Tibial nerve (tissue), 4 donors: ENCODE data around the gene SUMO3. TPM values are rescaled to one million over a fixed set of nuclear protein-coding genes. Genes with fewer than 3 reads are reported as not detected.

Experiments
- DNase-seq, 2 donors: peaks; one replicate each; pipeline ENCODE4 v3.0.0-alpha.2; 2019; ENCODE audit warnings: low spot score in 2 of 2
- H3K27ac ChIP-seq, 4 donors: fragments of 200-600 bp; sonication (generic) in 3 of 4; one replicate each; pipeline ENCODE4 v1.5.1; 2017 to 2019; ENCODE audit warnings: mild to moderate bottlenecking in 1 of 4
- H3K27me3 ChIP-seq, 2 donors: fragments of 200-600 bp; sonication (generic) in 1 of 2; one replicate each; pipeline versions ENCODE4 v1.5.1 to v1.6.0; 2017 to 2019
- H3K36me3 ChIP-seq, 3 donors: fragments of 200-600 bp; sonication (generic); one replicate each; pipeline ENCODE4 v1.5.1; 2018 to 2019
- H3K4me1 ChIP-seq, 4 donors: fragments of 200-600 bp; sonication (generic) in 3 of 4; one replicate each; pipeline ENCODE4 v1.5.1; 2017 to 2019
- H3K4me3 ChIP-seq, 4 donors: fragments of 200-600 bp; sonication (generic) in 3 of 4; one replicate each; pipeline ENCODE4 v1.5.1; 2017 to 2019; ENCODE audit warnings: mild to moderate bottlenecking in 1 of 4, moderate library complexity in 1 of 4
- H3K9me3 ChIP-seq, 4 donors: fragments of 200-600 bp; sonication (generic) in 3 of 4; one replicate each; pipeline ENCODE4 v1.5.1; 2017 to 2019
- CTCF ChIP-seq, 5 experiments: fragments of 200-600 bp in 3 of 5; fragments of 450-650 bp in 2 of 5; sonication (generic) in 3 of 5; IDR thresholded peaks; one replicate each; pipeline ENCODE4 v1.5.1; 2016 to 2019; ENCODE audit warnings: antibody characterized with exemption in 5 of 5, mild to moderate bottlenecking in 3 of 5, moderate library complexity in 2 of 5
- EP300 ChIP-seq, 2 donors: sonication (generic); formaldehyde crosslinking; IDR thresholded peaks; one replicate each; pipeline ENCODE4 v1.6.1; 2017; ENCODE audit warnings: antibody characterized with exemption in 2 of 2, mild to moderate bottlenecking in 1 of 2
- POLR2A ChIP-seq, 2 donors: fragments of 450-650 bp; IDR thresholded peaks; one replicate each; pipeline ENCODE4 v1.6.1; 2017; ENCODE audit warnings: antibody characterized with exemption in 2 of 2, mild to moderate bottlenecking in 2 of 2, moderate library complexity in 2 of 2
- WGBS, 2 donors: methylation state at CpG; one replicate each; pipeline ENCODE4 v1.1.5; 2018; 5-methylcytosine and 5-hydroxymethylcytosine counted together
- total RNA-seq, 4 donors: library from RNA; depleted of rRNA; stranded (reverse); fragments of >200 nt; gene quantifications; one replicate each; pipeline ENCODE4 v1.1.0, GENCODE V29; 2016

SUMO3 gene
- total RNA-seq, 4 donors from 2014 or later: 59.9 to 70.8 (median 62.1) TPM

- WGBS, 2 donors: 55 to 67% methylated on average over 21 of the region's 21 CpGs
- peaks cover 0 to 6% (median 0%) of the 10 kb centered on the region in 4 donors for H3K4me1 ChIP-seq
- H3K27ac ChIP-seq: no peak overlapping the region
- TF ChIP-seq EP300 (IDR thresholded peaks at IDR 0.05): no peak
- TF ChIP-seq CTCF (IDR thresholded peaks at IDR 0.05): peak in 1 of 5 experiments; percentile 22
- no peak for TF ChIP-seq POLR2A (IDR thresholded peaks at IDR 0.05)
- H3K9me3 ChIP-seq: peaks cover 0 to 14% (median 0%) of the 10 kb centered on the region in 4 donors
- H3K36me3 ChIP-seq: no peaks in the 10 kb centered on the region
- no peaks in the 10 kb centered on the region for H3K27me3 ChIP-seq
- H3K4me3 ChIP-seq: no peak overlapping the region
- no peak for DNase-seq
Observed at GRCh38 chr21:44761011-44761729, 56.7 kb downstream of the SUMO3 start.

GRCh38 chr21:44760376-44760775 is 57.5 kb downstream of the SUMO3 start:
- 79 to 85% methylated on average over 9 of the region's 9 CpGs for WGBS, 2 donors
- DNase-seq: no peak

GRCh38 chr21:44759628-44760285 is 58.1 kb downstream of the SUMO3 start:
- 86 to 90% methylated on average over 19 to 22 of the region's 22 CpGs for WGBS, 2 donors
- Histone ChIP-seq H3K9me3 (peaks cover 0 to 27% (median 0%) of the 10 kb centered on the region in 4 donors), H3K27ac (no peak overlapping the region), H3K4me1 (no peaks in the 10 kb centered on the region), H3K36me3 (no peaks in the 10 kb centered on the region), H3K4me3 (no peak overlapping the region), H3K27me3 (no peaks in the 10 kb centered on the region)
- TF ChIP-seq EP300 (IDR thresholded peaks at IDR 0.05): no peak
- TF ChIP-seq CTCF (IDR thresholded peaks at IDR 0.05): no peak
- TF ChIP-seq POLR2A (IDR thresholded peaks at IDR 0.05): no peak
- no peak for DNase-seq

More at GRCh38 chr21:44760376-44760775, 57.5 kb downstream of the SUMO3 start:
- H3K4me1 ChIP-seq: no peaks in the 10 kb centered on the region
- H3K27me3 ChIP-seq: no peaks in the 10 kb centered on the region
- H3K9me3 ChIP-seq: peaks cover 0 to 20% (median 0%) of the 10 kb centered on the region in 4 donors
- H3K4me3 ChIP-seq: no peak overlapping the region
- TF ChIP-seq POLR2A (IDR thresholded peaks at IDR 0.05): no peak
- TF ChIP-seq CTCF (IDR thresholded peaks at IDR 0.05): no peak
- no peak for TF ChIP-seq EP300 (IDR thresholded peaks at IDR 0.05)
- no peak overlapping the region for H3K27ac ChIP-seq
- no peaks in the 10 kb centered on the region for H3K36me3 ChIP-seq

GRCh38 chr21:44758781-44759627 is 58.9 kb downstream of the SUMO3 start:
- WGBS, 2 donors: 69 to 72% methylated on average over 23 to 26 of the region's 26 CpGs
- H3K27ac ChIP-seq: no peak overlapping the region
- H3K4me1 ChIP-seq: no peaks in the 10 kb centered on the region
- no peak for DNase-seq
- H3K9me3 ChIP-seq: peaks cover 0 to 33% (median 0%) of the 10 kb centered on the region in 4 donors
- TF ChIP-seq POLR2A (IDR thresholded peaks at IDR 0.05) (no peak), EP300 (IDR thresholded peaks at IDR 0.05) (no peak), CTCF (IDR thresholded peaks at IDR 0.05) (no peak)
- no peaks in the 10 kb centered on the region for H3K27me3 ChIP-seq
- H3K4me3 ChIP-seq: no peak overlapping the region
- H3K36me3 ChIP-seq: no peaks in the 10 kb centered on the region
